Measurements from ENCODE around the gene ZBTB5. TPM values are rescaled to one million over a fixed set of nuclear protein-coding genes. Genes with fewer than 3 reads are reported as not detected.

The ZBTB5 gene
- total and polyA plus RNA-seq, 2 of the 13 experiments (the other 11 are each of a cell fraction or from before 2014, with no cell fraction given): 12.5 to 20.5 TPM

DNA sequence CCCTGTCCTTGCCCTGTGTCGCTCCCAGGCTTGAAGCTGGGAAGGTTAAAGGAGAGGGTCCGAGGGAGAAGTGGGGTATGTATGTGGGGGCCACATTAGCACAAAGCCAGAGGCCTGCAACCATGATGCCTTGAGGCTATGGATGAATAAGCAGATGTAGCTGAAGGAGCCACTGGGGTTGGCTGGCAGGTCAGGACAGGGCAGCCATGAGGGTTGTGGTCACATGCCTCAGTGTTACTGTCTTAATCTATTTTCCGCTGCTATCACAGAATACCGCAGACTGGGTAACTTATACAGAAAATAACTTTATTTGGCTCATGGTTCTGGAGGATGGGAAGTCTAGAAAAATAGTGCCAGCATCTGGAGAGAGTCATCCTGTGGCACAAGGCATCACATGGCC, 51.9 kb downstream of the ZBTB5 start:
- BruUV-seq (replicated peaks): no TSS peak
- 72% methylated on average over 4 of the region's 4 CpGs for WGBS (ENCODE audit: low lambda C conversion rate)
- no peak overlapping the region for H3K4me2 ChIP-seq (ENCODE audit: low read depth, low read length)
- peaks cover 74% of the 10 kb centered on the region for H3K4me1 ChIP-seq (ENCODE audit: insufficient read depth, low read length)
- H3K27ac ChIP-seq (ENCODE audit: extremely low read length, insufficient read depth, low read length): no peak overlapping the region
- H3K9ac ChIP-seq (ENCODE audit: insufficient read depth, low read depth, low read length): no peak overlapping the region
- H3K27me3 ChIP-seq (ENCODE audit: control insufficient read depth in 1 of 2, insufficient read depth in 2 of 2, low read length in 2 of 2): no peaks in the 10 kb centered on the region
- in situ Hi-C loops (cut with HindIII; ENCODE audit: extremely low pct_ligation_motif_present, low pct_unique_long_range_greater_than_20kb) (no loop called here), intact Hi-C loops (cut with micrococcal nuclease; ENCODE audit: unreplicated experiment) (loop anchor here (5.0 kb wide), 1 partner anchor 416 kb away; no protein-coding TSS in a partner anchor)
- no peak overlapping the region for H2AFZ ChIP-seq (ENCODE audit: low read length)
- POLR2A ChIA-PET: no interaction called here
- H3K4me3 ChIP-seq (replicated peaks in 1 of 3; ENCODE audit: insufficient read depth in 1 of 3, low read depth in 2 of 3, low read length in 3 of 3): no peak overlapping the region
- ATAC-seq (no peak), DNase-seq (ENCODE audit: low spot score) (no peak), FAIRE-seq (no peak)
- no peaks in the 10 kb centered on the region for H3K79me2 ChIP-seq (ENCODE audit: insufficient read depth, low read length)
- CTCF ChIA-PET (ENCODE audit: low intra/inter-chr PET ratio, low total read pairs): no interaction called here
- no peaks in the 10 kb centered on the region for H3K36me3 ChIP-seq (replicated peaks in 1 of 2; ENCODE audit: control insufficient read depth in 1 of 2, insufficient read depth in 2 of 2, low read length in 2 of 2)
- no peak for TF ChIP-seq SP2 (CRISPR knock-in tag; IDR thresholded peaks at IDR 0.05)
- TF ChIP-seq ZNF460 (CRISPR knock-in tag; IDR thresholded peaks at IDR 0.05; ENCODE audit: borderline replicate concordance): no peak
- TF ChIP-seq, protein P1, sequence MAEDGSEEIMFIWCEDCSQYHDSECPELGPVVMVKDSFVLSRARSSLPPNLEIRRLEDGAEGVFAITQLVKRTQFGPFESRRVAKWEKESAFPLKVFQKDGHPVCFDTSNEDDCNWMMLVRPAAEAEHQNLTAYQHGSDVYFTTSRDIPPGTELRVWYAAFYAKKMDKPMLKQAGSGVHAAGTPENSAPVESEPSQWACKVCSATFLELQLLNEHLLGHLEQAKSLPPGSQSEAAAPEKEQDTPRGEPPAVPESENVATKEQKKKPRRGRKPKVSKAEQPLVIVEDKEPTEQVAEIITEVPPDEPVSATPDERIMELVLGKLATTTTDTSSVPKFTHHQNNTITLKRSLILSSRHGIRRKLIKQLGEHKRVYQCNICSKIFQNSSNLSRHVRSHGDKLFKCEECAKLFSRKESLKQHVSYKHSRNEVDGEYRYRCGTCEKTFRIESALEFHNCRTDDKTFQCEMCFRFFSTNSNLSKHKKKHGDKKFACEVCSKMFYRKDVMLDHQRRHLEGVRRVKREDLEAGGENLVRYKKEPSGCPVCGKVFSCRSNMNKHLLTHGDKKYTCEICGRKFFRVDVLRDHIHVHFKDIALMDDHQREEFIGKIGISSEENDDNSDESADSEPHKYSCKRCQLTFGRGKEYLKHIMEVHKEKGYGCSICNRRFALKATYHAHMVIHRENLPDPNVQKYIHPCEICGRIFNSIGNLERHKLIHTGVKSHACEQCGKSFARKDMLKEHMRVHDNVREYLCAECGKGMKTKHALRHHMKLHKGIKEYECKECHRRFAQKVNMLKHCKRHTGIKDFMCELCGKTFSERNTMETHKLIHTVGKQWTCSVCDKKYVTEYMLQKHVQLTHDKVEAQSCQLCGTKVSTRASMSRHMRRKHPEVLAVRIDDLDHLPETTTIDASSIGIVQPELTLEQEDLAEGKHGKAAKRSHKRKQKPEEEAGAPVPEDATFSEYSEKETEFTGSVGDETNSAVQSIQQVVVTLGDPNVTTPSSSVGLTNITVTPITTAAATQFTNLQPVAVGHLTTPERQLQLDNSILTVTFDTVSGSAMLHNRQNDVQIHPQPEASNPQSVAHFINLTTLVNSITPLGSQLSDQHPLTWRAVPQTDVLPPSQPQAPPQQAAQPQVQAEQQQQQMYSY (CRISPR knock-in tag; IDR thresholded peaks at IDR 0.05): no peak
- no peak for TF ChIP-seq ZNF274 (CRISPR knock-in tag; IDR thresholded peaks at IDR 0.05)
- no peak for TF ChIP-seq DR1 (CRISPR knock-in tag; IDR thresholded peaks at IDR 0.05)
- no peak for TF ChIP-seq ZNF772 (CRISPR knock-in tag; IDR thresholded peaks at IDR 0.05)
- TF ChIP-seq, protein P2, sequence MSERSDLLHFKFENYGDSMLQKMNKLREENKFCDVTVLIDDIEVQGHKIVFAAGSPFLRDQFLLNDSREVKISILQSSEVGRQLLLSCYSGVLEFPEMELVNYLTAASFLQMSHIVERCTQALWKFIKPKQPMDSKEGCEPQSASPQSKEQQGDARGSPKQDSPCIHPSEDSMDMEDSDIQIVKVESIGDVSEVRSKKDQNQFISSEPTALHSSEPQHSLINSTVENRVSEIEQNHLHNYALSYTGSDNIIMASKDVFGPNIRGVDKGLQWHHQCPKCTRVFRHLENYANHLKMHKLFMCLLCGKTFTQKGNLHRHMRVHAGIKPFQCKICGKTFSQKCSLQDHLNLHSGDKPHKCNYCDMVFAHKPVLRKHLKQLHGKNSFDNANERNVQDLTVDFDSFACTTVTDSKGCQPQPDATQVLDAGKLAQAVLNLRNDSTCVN (CRISPR knock-in tag; IDR thresholded peaks at IDR 0.05; ENCODE audit: borderline replicate concordance): no peak
- no peak for TF ChIP-seq MYNN (CRISPR knock-in tag; IDR thresholded peaks at IDR 0.05; ENCODE audit: low read depth)
- no peak for TF ChIP-seq GTF2F1 (IDR thresholded peaks at IDR 0.05; ENCODE audit: low read length)
- no peak for TF ChIP-seq ZNF367 (CRISPR knock-in tag; IDR thresholded peaks at IDR 0.05; ENCODE audit: borderline replicate concordance)
- no peak for TF ChIP-seq MAFG (CRISPR knock-in tag; IDR thresholded peaks at IDR 0.05)
- no peak for TF ChIP-seq RARA (CRISPR knock-in tag; IDR thresholded peaks at IDR 0.05)
- no peak for TF ChIP-seq KLF16 (CRISPR knock-in tag; IDR thresholded peaks at IDR 0.05)
- TF ChIP-seq ZNF326 (CRISPR knock-in tag; IDR thresholded peaks at IDR 0.05; ENCODE audit: borderline replicate concordance): no peak
- no peak for TF ChIP-seq CCDC6 (CRISPR knock-in tag; IDR thresholded peaks at IDR 0.05)
- no peak for TF ChIP-seq HDAC1 (CRISPR knock-in tag; IDR thresholded peaks at IDR 0.05)
- TF ChIP-seq PPARG (CRISPR knock-in tag; conservative IDR thresholded peaks at IDR 0.05): no peak
- TF ChIP-seq SATB2 (CRISPR knock-in tag; IDR thresholded peaks at IDR 0.05): no peak
- TF ChIP-seq, protein P3, sequence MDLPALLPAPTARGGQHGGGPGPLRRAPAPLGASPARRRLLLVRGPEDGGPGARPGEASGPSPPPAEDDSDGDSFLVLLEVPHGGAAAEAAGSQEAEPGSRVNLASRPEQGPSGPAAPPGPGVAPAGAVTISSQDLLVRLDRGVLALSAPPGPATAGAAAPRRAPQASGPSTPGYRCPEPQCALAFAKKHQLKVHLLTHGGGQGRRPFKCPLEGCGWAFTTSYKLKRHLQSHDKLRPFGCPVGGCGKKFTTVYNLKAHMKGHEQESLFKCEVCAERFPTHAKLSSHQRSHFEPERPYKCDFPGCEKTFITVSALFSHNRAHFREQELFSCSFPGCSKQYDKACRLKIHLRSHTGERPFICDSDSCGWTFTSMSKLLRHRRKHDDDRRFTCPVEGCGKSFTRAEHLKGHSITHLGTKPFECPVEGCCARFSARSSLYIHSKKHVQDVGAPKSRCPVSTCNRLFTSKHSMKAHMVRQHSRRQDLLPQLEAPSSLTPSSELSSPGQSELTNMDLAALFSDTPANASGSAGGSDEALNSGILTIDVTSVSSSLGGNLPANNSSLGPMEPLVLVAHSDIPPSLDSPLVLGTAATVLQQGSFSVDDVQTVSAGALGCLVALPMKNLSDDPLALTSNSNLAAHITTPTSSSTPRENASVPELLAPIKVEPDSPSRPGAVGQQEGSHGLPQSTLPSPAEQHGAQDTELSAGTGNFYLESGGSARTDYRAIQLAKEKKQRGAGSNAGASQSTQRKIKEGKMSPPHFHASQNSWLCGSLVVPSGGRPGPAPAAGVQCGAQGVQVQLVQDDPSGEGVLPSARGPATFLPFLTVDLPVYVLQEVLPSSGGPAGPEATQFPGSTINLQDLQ (CRISPR knock-in tag; IDR thresholded peaks at IDR 0.05): no peak
- H4K20me1 ChIP-seq (ENCODE audit: insufficient read depth, low read length): no peaks in the 10 kb centered on the region
- no peaks in the 10 kb centered on the region for H3K9me3 ChIP-seq (ENCODE audit: low read length)

All from HepG2 (cell line).